ENCODE data around the gene SPTBN2. TPM values are rescaled to one million over a fixed set of nuclear protein-coding genes. Genes with fewer than 3 reads are reported as not detected.

SPTBN2 gene
- total and polyA plus RNA-seq, 2 of the 8 experiments (the other 6 are each of a cell fraction or from before 2014, with no cell fraction given) = 19.1 to 69.0 TPM

DNA sequence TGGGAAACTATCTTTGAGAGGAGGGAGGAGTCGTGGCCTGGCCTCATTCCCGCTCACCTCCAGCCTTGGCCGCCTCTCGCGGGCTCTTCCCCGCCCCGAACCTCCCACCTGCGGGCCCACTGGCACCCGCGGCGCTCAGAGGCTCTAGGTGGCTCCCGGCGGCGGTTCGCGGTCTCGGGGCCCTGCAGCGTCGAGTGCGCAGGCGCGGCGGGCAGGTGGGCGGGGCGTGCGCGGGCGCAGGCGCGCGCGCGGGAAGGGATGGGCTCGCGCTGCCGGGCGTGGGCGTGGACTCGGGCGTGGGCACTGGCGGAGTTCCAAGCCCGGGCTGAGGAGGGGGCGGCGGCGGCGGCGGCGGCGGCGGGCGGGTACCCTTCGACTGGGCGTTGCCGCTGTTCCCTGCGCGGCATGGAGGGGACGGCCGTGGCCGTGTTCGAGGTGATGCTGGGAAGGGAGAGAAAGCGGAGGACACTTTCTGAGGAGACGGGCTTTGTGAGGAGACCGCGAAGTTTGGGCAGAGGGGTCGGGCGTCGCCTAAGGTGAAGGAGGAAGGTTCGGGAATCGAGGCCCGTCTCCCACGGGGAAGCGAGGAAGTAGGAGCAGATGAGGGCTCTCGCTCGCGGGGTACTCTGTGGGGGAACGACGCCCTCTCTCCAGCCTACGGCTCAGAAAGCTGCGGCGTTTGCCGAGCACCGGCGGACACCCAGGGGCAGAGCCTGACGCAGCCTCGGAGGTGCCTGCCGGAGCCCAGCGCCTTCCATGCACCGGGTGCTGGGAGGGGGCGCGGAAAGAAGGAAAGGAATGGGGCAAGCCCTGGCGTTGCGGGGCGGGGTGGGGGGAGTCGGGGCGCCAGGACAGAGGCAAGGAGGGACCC is 15.7 kb upstream of the SPTBN2 start (continued):
- TF ChIP-seq, protein P1, sequence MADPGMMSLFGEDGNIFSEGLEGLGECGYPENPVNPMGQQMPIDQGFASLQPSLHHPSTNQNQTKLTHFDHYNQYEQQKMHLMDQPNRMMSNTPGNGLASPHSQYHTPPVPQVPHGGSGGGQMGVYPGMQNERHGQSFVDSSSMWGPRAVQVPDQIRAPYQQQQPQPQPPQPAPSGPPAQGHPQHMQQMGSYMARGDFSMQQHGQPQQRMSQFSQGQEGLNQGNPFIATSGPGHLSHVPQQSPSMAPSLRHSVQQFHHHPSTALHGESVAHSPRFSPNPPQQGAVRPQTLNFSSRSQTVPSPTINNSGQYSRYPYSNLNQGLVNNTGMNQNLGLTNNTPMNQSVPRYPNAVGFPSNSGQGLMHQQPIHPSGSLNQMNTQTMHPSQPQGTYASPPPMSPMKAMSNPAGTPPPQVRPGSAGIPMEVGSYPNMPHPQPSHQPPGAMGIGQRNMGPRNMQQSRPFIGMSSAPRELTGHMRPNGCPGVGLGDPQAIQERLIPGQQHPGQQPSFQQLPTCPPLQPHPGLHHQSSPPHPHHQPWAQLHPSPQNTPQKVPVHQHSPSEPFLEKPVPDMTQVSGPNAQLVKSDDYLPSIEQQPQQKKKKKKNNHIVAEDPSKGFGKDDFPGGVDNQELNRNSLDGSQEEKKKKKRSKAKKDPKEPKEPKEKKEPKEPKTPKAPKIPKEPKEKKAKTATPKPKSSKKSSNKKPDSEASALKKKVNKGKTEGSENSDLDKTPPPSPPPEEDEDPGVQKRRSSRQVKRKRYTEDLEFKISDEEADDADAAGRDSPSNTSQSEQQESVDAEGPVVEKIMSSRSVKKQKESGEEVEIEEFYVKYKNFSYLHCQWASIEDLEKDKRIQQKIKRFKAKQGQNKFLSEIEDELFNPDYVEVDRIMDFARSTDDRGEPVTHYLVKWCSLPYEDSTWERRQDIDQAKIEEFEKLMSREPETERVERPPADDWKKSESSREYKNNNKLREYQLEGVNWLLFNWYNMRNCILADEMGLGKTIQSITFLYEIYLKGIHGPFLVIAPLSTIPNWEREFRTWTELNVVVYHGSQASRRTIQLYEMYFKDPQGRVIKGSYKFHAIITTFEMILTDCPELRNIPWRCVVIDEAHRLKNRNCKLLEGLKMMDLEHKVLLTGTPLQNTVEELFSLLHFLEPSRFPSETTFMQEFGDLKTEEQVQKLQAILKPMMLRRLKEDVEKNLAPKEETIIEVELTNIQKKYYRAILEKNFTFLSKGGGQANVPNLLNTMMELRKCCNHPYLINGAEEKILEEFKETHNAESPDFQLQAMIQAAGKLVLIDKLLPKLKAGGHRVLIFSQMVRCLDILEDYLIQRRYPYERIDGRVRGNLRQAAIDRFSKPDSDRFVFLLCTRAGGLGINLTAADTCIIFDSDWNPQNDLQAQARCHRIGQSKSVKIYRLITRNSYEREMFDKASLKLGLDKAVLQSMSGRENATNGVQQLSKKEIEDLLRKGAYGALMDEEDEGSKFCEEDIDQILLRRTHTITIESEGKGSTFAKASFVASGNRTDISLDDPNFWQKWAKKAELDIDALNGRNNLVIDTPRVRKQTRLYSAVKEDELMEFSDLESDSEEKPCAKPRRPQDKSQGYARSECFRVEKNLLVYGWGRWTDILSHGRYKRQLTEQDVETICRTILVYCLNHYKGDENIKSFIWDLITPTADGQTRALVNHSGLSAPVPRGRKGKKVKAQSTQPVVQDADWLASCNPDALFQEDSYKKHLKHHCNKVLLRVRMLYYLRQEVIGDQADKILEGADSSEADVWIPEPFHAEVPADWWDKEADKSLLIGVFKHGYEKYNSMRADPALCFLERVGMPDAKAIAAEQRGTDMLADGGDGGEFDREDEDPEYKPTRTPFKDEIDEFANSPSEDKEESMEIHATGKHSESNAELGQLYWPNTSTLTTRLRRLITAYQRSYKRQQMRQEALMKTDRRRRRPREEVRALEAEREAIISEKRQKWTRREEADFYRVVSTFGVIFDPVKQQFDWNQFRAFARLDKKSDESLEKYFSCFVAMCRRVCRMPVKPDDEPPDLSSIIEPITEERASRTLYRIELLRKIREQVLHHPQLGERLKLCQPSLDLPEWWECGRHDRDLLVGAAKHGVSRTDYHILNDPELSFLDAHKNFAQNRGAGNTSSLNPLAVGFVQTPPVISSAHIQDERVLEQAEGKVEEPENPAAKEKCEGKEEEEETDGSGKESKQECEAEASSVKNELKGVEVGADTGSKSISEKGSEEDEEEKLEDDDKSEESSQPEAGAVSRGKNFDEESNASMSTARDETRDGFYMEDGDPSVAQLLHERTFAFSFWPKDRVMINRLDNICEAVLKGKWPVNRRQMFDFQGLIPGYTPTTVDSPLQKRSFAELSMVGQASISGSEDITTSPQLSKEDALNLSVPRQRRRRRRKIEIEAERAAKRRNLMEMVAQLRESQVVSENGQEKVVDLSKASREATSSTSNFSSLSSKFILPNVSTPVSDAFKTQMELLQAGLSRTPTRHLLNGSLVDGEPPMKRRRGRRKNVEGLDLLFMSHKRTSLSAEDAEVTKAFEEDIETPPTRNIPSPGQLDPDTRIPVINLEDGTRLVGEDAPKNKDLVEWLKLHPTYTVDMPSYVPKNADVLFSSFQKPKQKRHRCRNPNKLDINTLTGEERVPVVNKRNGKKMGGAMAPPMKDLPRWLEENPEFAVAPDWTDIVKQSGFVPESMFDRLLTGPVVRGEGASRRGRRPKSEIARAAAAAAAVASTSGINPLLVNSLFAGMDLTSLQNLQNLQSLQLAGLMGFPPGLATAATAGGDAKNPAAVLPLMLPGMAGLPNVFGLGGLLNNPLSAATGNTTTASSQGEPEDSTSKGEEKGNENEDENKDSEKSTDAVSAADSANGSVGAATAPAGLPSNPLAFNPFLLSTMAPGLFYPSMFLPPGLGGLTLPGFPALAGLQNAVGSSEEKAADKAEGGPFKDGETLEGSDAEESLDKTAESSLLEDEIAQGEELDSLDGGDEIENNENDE (IDR thresholded peaks at IDR 0.05; ENCODE audit: insufficient replicate concordance, low read length) = no peak
- no peak for TF ChIP-seq RBBP5 (IDR thresholded peaks at IDR 0.05; ENCODE audit: borderline replicate concordance, low read depth, low read length)
- no peak for TF ChIP-seq JUN (IDR thresholded peaks at IDR 0.05; ENCODE audit: low read depth, low read length)
- no peak for TF ChIP-seq BRCA1 (IDR thresholded peaks at IDR 0.05; ENCODE audit: low read depth, low read length)
- no peak for TF ChIP-seq NANOG (IDR thresholded peaks at IDR 0.05; ENCODE audit: insufficient read depth, low read depth, low read length, poor library complexity, severe bottlenecking)
- peak; percentile 57; the same call in 1 of the 2 replicates for TF ChIP-seq EGR1 (IDR thresholded peaks at IDR 0.05; ENCODE audit: borderline replicate concordance, low read depth, low read length)
- TF ChIP-seq CHD1 (IDR thresholded peaks at IDR 0.05; ENCODE audit: low read depth, low read length) = no peak
- TF ChIP-seq SIX5 (IDR thresholded peaks at IDR 0.05; ENCODE audit: low read depth, low read length) = no peak
- TF ChIP-seq GTF2F1 (IDR thresholded peaks at IDR 0.05; ENCODE audit: borderline replicate concordance, low read depth, low read length) = no peak
- TF ChIP-seq, protein P2, sequence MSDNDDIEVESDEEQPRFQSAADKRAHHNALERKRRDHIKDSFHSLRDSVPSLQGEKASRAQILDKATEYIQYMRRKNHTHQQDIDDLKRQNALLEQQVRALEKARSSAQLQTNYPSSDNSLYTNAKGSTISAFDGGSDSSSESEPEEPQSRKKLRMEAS (IDR thresholded peaks at IDR 0.05) = no peak; the same call in 1 of the 2 replicates

All from H1 (cell line).